HG03039 (cell line): ENCODE data around the gene SEMA3E.
"Not testable (repeated sequence)": the region's sequence is repeated elsewhere in the genome, so short reads cannot be mapped to it uniquely, and the experiment has no call there.

Experiments
- ATAC-seq: cut with Tn5 transposase; IDR thresholded peaks from one replicate; pipeline ENCODE4 v1.9.1; 2021; ENCODE audit warnings: mild to moderate bottlenecking, moderate library complexity; ENCODE audit not compliant: unreplicated experiment

SEMA3E gene

GRCh38 chr7:83562960-83563359, 86.0 kb downstream of the SEMA3E start:
- no peak for ATAC-seq

GRCh38 chr7:83562289-83562688, 86.7 kb downstream of the SEMA3E start:
- ATAC-seq: no peak

DNA sequence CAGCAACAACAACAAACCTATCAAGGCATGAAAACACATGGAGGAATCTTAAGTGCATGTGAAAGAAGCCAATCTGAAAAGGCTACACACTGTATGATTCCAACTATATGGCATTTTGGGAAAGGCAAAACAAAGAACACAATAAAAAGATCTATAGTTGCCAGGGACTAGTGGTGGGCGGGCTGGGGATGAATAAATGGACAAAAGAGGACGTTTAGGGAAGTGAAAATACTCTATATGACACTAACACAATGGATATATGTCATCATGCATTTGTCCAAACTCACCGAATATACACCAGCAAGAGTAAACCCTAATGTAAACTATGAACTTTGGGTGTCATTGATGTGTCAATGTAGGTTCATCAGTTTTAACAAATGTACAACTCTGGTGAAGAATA, 89.1 kb downstream of the SEMA3E start:
- ATAC-seq: no peak

GRCh38 chr7:83552556-83552955, 96.4 kb downstream of the SEMA3E start:
- not testable (repeated sequence) for ATAC-seq

DNA sequence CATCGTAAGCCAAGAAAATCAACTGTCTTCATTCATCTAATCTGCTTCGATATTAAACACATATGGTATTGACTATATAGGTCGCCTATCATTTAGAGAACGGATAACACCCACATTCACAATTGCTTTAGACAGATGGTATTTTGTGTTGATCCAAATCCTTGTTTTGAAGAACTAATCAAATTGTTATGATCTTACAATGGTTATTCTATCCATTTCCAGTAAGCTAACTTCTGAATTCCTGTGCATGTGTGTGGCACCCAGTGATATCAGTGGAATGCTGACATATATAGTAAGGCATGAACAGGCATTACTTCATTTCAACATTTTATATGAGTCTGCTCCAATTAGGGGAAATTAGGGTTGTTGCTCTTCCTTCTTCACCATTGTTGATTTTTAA, 98.8 kb downstream of the SEMA3E start:
- no peak for ATAC-seq

DNA sequence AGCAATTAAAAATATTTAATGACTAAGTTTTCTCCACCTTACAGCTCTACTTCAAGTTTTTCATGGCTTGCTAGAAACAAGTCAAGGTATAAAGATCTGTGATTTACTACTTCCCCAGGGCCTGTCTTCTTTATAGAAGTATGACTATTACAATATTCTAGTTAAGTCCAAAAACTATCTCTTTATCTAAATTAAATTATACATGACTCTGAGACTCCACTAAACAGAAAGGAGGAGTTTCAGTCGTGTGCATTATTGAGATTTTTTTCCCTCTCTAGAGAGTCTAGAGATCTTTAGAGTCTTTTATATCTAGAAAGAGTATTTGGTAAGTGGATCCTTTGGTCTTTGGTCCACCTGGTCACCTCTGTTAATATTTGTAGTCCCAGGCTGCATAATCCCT, 100.7 kb downstream of the SEMA3E start:
- no peak for ATAC-seq

DNA sequence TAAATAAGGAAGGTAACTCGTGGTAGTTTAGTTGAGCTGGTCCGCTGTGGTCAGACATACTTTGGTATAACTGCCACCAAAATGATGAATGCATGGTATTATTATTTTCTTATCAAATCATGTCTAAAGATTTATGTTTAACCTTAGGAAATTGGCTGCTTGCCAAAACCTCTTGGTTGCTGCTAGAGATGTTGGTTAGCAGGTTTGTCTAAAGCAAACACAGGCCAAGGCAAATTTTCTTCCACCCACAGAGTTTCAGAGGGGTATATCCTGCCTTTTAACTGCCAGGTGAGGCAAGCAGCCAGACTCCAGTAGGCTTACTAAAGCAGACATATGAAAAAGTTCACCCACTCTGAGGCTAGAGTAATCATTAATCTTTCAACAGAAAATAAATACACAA, 101.4 kb downstream of the SEMA3E start:
- ATAC-seq: no peak

GRCh38 chr7:83546586-83546985, 102.4 kb downstream of the SEMA3E start:
- ATAC-seq: no peak

- no peak for ATAC-seq
Measured at GRCh38 chr7:83541187-83541960, 107.6 kb downstream of the SEMA3E start.

GRCh38 chr7:83534488-83534887, 114.5 kb downstream of the SEMA3E start:
- ATAC-seq: no peak

DNA sequence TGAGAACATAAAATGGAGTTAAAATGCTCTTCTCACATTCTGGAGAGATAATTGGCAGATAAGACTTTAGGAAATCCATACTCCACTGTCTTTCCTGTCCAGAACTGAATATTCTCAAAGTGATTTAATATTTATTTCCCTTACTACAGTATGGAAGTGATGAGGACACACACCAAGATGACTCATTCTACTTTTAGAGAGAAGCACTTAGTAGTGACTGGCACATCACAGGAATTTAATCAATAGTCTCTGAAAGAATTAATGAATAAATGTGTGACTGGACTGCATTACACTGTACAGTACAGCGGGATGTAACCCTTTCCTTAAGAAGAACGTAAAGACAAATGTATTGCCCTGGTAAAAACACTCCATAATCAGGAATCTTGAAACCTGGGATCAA, 116.7 kb downstream of the SEMA3E start:
- no peak for ATAC-seq

DNA sequence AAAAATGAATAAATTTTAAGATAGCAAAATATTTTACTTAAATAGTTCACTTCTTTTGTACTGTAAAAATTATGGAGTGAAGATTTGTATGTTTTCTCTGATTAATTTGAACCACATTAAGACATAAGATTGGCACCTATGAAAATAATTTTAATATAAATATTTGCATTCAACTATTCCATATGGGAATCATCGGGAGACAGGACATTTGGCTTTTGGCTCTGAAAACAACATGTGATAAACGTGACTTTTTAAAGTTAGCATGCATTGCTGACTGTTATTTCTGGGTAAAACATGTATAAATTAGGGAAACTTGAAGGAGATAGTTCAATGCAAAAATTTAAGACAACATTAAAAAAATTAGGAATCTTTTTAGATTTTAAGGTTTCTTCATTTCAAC, 117.2 kb downstream of the SEMA3E start:
- no peak for ATAC-seq

- ATAC-seq: no peak
Measured at GRCh38 chr7:83528925-83529423, 120.0 kb downstream of the SEMA3E start.

DNA sequence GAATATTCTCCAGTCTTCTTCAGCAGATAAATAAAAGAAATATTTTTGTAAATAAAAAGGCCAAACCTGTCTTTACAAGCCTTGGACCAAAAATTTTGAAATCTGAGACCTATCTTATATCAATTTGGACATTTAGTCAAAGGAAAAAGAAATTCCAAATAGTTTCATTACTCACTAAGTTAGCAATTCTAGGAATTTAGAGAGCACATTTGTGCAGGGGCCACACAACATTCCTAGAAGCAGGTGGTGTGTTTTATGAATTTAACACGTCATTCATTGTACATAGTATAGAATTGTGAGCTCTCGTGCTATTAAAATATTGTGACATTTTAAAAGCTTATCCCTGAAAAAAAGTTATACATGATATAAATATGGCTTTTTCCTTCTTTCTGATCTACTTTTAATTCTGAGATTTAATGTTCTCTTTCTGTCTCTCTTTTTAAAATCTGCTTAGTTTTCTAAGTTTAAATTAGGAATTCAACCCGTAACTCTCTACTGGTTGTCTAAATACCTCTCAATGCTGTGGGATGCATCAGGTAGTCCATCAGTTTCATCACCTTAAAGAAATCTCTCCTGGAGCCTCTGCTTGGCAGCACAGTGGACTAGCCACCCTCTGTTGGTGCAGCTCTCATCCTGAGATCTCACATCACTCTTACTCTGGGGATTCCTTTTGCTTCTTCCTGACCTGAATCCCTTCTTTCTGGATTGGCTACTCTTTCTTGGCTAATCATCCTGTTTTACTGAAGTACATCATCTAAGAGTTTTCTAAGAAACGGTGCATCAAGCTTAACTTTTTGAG, 124.5 kb downstream of the SEMA3E start:
- no peak for ATAC-seq

DNA sequence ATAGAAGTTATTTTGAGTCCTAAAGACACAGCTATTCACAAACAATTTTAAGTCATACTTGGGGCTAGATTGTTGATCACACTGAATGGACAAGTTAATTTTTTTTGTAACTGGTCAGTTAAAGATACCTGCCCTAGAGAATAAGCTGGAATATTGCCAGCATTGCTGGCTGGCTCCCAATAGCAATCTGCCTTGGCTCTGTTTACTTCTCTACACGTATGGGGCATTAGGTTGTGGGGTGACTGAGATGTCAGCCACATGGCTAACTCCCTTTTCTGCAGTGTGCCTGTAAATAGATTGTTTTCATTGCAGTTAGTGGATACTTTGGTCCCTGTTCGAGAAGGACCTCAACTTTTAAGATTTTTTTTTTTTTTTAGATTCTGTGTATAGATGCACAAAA, 128.2 kb downstream of the SEMA3E start:
- no peak for ATAC-seq

- ATAC-seq: no peak
Measured at GRCh38 chr7:83519240-83519639, 129.7 kb downstream of the SEMA3E start.

- ATAC-seq: no peak
Measured at GRCh38 chr7:83517035-83517700, 131.8 kb downstream of the SEMA3E start.

DNA sequence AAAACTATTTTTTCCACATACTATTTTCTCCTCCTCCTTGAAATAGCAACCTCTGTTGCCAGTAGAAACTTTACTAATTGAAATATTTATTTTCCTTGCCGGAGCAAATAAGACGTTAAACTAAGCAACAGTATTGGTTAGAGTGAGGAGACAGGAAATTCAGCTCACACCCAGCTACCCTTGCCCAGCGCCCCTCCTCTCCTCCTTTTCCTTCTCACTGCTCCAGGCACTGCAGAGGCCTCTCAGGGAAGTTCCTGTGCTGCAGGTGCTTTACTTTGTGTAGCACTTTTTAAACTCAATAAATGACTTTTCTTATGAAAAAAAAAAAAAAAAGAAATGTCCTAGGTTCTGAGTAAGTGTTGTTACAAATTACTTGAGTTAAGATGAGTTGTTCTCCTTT, 134.0 kb downstream of the SEMA3E start:
- no peak for ATAC-seq

DNA sequence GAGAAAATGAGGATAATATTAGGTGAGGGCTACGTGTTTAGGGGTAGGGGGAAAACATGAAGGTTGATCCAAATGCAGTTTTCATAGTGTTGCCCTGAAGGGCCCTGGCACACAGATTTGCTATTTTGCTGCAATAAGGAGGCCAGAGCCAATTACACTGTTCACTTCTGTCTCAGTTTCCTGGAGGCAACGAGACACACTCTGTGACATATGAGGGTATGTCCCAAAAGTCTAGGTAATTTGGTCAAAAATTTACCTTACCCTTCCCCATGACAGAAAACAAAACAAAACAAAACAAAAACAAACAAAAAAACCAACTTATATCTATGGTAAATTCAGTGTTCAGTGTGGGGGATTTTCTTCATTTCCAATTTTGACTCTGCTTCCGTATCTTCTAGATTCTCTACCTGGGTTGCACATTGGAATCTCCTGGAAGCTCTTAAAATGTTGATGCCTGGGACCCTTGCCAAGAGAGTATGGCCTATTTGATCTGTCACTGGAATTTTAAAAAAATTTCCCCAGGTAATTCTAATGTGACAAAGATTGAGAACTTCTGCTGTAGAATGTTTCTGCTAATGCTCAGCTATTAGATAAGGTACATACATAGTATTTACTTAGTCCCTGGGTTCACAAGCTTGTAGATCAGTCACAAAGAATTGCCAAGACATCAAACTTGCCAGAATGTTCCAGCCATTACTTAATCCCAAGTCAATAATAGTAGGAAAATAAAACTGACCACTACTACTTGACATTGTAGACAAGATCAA, 139.5 kb downstream of the SEMA3E start:
- ATAC-seq: no peak

DNA sequence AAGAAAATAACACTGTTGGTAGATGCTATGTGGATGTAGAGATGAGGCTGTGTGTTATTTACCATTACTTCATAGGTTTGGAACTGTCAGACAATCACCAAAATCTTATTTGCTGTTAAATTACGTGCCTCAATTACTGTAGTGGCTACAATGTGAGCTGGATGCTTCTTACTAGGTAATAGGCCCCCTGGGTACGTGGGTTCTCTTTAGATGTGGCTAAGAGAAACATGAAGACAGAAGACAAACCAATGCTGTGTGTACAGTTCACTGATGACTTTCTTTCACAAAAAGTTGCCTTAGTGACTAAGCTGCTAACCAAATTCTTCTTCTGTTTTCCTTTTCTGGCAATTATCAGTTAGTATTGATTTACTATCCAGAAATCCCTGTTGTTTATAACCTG, 144.6 kb downstream of the SEMA3E start:
- no peak for ATAC-seq

DNA sequence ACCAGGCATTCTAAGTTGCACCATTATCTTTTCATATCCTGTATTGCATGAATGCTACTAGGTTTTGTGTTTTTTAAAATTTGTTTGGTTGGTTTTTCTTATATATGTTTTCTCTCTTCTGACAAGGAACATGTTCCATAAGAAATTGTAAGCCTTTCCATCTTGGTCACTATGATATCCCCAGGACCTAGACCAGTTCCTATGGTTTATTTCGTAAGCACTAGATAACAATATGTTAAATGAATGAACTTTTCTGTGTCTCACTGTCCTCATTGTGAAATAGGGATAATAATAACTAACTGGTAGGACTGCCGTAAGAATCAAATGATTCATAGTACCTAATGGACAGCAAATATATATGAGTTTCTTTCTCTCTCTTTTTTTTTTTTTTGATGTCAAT, 146.3 kb downstream of the SEMA3E start:
- ATAC-seq: no peak
